CD4-positive, CD25-positive, alpha-beta regulatory T cell (primary cell): Measurements from ENCODE around the gene SMCO2. TPM values are rescaled to one million over a fixed set of nuclear protein-coding genes. Genes with fewer than 3 reads are reported as not detected.

Experiments
- ATAC-seq, 2 donors: fragments of 150-1000 bp; cut with Tn5 transposase; one replicate each; pipeline ENCODE4 v1.10.0; 2021; ENCODE audit warnings: low read depth in 2 of 2, moderate number of reproducible peaks in 2 of 2, moderate library complexity in 1 of 2
- DNase-seq, 3 donors: peaks; one replicate each; pipeline versions ENCODE4 v3.0.0 to v3.0.0-alpha.2; 2012 to 2022; ENCODE audit warnings: mixed read lengths in 1 of 3
- H3K27ac ChIP-seq: one replicate; pipeline ENCODE4 v1.7.0; 2013; ENCODE audit warnings: mild to moderate bottlenecking, low read length; ENCODE audit not compliant: insufficient read depth, poor library complexity, severe bottlenecking
- H3K27me3 ChIP-seq: one replicate; pipeline ENCODE4 v1.7.0; 2013; ENCODE audit warnings: low read length; ENCODE audit not compliant: control insufficient read depth, insufficient read depth
- H3K36me3 ChIP-seq: one replicate; pipeline ENCODE4 v1.7.0; 2013; ENCODE audit warnings: mild to moderate bottlenecking, low read length, moderate library complexity; ENCODE audit not compliant: control insufficient read depth, insufficient read depth
- H3K4me1 ChIP-seq: 2 replicates; pipeline ENCODE4 v1.7.0; 2013; ENCODE audit warnings: mild to moderate bottlenecking, low read length; ENCODE audit not compliant: insufficient read depth, control insufficient read depth, poor library complexity, severe bottlenecking
- H3K4me3 ChIP-seq: one replicate; pipeline ENCODE4 v1.7.0; 2013; ENCODE audit warnings: low read depth, mild to moderate bottlenecking, low read length, moderate library complexity
- H3K9me3 ChIP-seq, 2 experiments: 1 replicate in 1 of 2; 2 replicates in 1 of 2; pipeline ENCODE4 v1.7.0; 2013; ENCODE audit warnings: low read length in 2 of 2, mild to moderate bottlenecking in 1 of 2, moderate library complexity in 1 of 2; ENCODE audit not compliant: control insufficient read depth in 2 of 2
- H3K27ac Mint-ChIP-seq, 3 donors: one replicate each; pipeline ENCODE4 v1.8.0; 2020 to 2022; ENCODE audit warnings: mild to moderate bottlenecking in 3 of 3, mixed read lengths in 3 of 3, moderate library complexity in 2 of 3
- H3K27me3 Mint-ChIP-seq: one replicate; pipeline ENCODE4 v1.8.0; 2022; ENCODE audit warnings: mild to moderate bottlenecking, mixed read lengths
- H3K36me3 Mint-ChIP-seq: one replicate; pipeline ENCODE4 v1.8.0; 2020; ENCODE audit warnings: mixed read lengths
- H3K4me1 Mint-ChIP-seq, 4 donors: one replicate each; pipeline ENCODE4 v1.8.0; 2020 to 2022; ENCODE audit warnings: mixed read lengths in 4 of 4, mild to moderate bottlenecking in 1 of 4
- H3K4me3 Mint-ChIP-seq, 4 donors: one replicate each; pipeline ENCODE4 v1.8.0; 2020 to 2022; ENCODE audit warnings: mild to moderate bottlenecking in 4 of 4, mixed read lengths in 4 of 4, moderate library complexity in 3 of 4
- H3K9me3 Mint-ChIP-seq, 7 donors: one replicate each; pipeline ENCODE4 v1.8.0; 2020 to 2022; ENCODE audit warnings: mixed read lengths in 7 of 7, mild to moderate bottlenecking in 3 of 7, moderate library complexity in 2 of 7
- polyA plus RNA-seq, 4 donors: library from polyadenylated mRNA; unstranded; fragments of 300-500 nt; fragmentation: Illumina TruSeq; gene quantifications; one replicate each; pipeline ENCODE4 v1.2.3, GENCODE V29; 2021
- total RNA-seq: library from RNA; stranded (reverse); gene quantifications from one replicate; pipeline ENCODE4 v1.2.3, GENCODE V29; 2022

Gene SMCO2
- total and polyA plus RNA-seq, 5 donors from 2014 or later = not detected

- no peak overlapping the region for H3K4me3 Mint-ChIP-seq
- H3K9me3 Mint-ChIP-seq = peaks cover 0 to 4% (median 0%) of the 10 kb centered on the region in 7 donors
- ATAC-seq (no peak), DNase-seq (no peak)
- H3K27me3 Mint-ChIP-seq = peaks cover 22% of the 10 kb centered on the region
- peaks cover 0 to 6% (median 4%) of the 10 kb centered on the region in 4 donors for H3K4me1 Mint-ChIP-seq
- no peaks in the 10 kb centered on the region for H3K4me1 ChIP-seq
- no peaks in the 10 kb centered on the region for H3K36me3 Mint-ChIP-seq
- peaks cover 2% of the 10 kb centered on the region for H3K27me3 ChIP-seq
- H3K4me3 ChIP-seq = no peak overlapping the region
- no peak overlapping the region for H3K27ac ChIP-seq
- H3K27ac Mint-ChIP-seq = no peak overlapping the region
- H3K9me3 ChIP-seq = no peaks in the 10 kb centered on the region
- no peaks in the 10 kb centered on the region for H3K36me3 ChIP-seq
These were observed 9.1 kb downstream of the SMCO2 start for GRCh38 chr12:27455589-27455988.

DNA sequence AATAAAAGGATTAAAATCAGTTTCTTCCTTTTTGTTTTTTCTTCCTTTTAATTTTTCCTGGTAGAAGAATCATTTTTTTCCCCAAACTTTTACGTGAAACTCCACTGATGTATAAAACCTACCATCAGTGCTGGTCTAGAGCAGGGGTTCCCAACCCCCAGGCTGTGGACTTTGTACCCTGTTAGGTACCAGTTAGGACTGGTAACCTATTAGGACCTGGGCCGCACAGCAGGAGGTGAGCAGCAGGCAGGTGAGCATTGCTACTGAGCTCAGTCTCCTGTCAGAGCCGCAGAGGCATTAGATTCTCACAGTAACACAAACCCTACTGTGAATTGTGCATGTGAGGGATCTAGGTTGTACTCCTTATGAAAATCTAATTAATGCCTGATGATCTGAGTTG, 10.1 kb downstream of the SMCO2 start:
- H3K27ac Mint-ChIP-seq = no peak overlapping the region
- Histone ChIP-seq H3K4me3 (no peak overlapping the region), H3K9me3 (no peaks in the 10 kb centered on the region), H3K27ac (no peak overlapping the region), H3K27me3 (peaks cover 3% of the 10 kb centered on the region), H3K4me1 (no peaks in the 10 kb centered on the region), H3K36me3 (no peaks in the 10 kb centered on the region)
- DNase-seq (no peak), ATAC-seq (no peak)
- H3K4me1 Mint-ChIP-seq = peaks cover 2 to 7% (median 4%) of the 10 kb centered on the region in 4 donors
- H3K27me3 Mint-ChIP-seq = peaks cover 26% of the 10 kb centered on the region
- peaks cover 0 to 4% (median 0%) of the 10 kb centered on the region in 7 donors for H3K9me3 Mint-ChIP-seq
- H3K36me3 Mint-ChIP-seq = no peaks in the 10 kb centered on the region
- H3K4me3 Mint-ChIP-seq = peak overlapping the region in 1 of 4 donors; percentile 82

- H3K36me3 ChIP-seq = no peaks in the 10 kb centered on the region
- Mint-ChIP-seq H3K9me3 (peaks cover 0 to 4% (median 0%) of the 10 kb centered on the region in 7 donors), H3K36me3 (no peaks in the 10 kb centered on the region), H3K27ac (no peak overlapping the region), H3K4me1 (peaks cover 2 to 15% (median 6%) of the 10 kb centered on the region in 4 donors), H3K27me3 (peaks cover 33% of the 10 kb centered on the region), H3K4me3 (no peak overlapping the region)
- ATAC-seq = no peak
- no peak overlapping the region for H3K27ac ChIP-seq
- peaks cover 8% of the 10 kb centered on the region for H3K4me1 ChIP-seq
- no peak overlapping the region for H3K4me3 ChIP-seq
- H3K27me3 ChIP-seq = peaks cover 7% of the 10 kb centered on the region
- no peaks in the 10 kb centered on the region for H3K9me3 ChIP-seq
- DNase-seq = peak in 1 of 3 donors; percentile 59
These were observed 14.0 kb downstream of the SMCO2 start for GRCh38 chr12:27460471-27460978.

- no peak for ATAC-seq
These were observed 15.7 kb downstream of the SMCO2 start for GRCh38 chr12:27462151-27462694.

GRCh38 chr12:27462851-27463250, 16.3 kb downstream of the SMCO2 start:
- DNase-seq (no peak), ATAC-seq (no peak)
- Histone ChIP-seq H3K36me3 (no peaks in the 10 kb centered on the region), H3K9me3 (no peaks in the 10 kb centered on the region), H3K4me3 (no peak overlapping the region), H3K27ac (no peak overlapping the region), H3K27me3 (peaks cover 7% of the 10 kb centered on the region), H3K4me1 (peaks cover 8% of the 10 kb centered on the region)
- Mint-ChIP-seq H3K27me3 (peaks cover 22% of the 10 kb centered on the region), H3K9me3 (peaks cover 0 to 3% (median 0%) of the 10 kb centered on the region in 7 donors), H3K36me3 (no peaks in the 10 kb centered on the region), H3K27ac (no peak overlapping the region), H3K4me3 (peak overlapping the region in 1 of 4 donors; percentile 35), H3K4me1 (peaks cover 2 to 15% (median 6%) of the 10 kb centered on the region in 4 donors)

More at GRCh38 chr12:27462151-27462694, 15.7 kb downstream of the SMCO2 start:
- no peaks in the 10 kb centered on the region for H3K36me3 ChIP-seq
- Mint-ChIP-seq H3K27me3 (peaks cover 26% of the 10 kb centered on the region), H3K4me1 (peaks cover 2 to 15% (median 6%) of the 10 kb centered on the region in 4 donors), H3K4me3 (no peak overlapping the region), H3K27ac (peak overlapping the region in 1 of 3 donors; percentile 23), H3K9me3 (peaks cover 0 to 3% (median 0%) of the 10 kb centered on the region in 7 donors), H3K36me3 (no peaks in the 10 kb centered on the region)
- no peak overlapping the region for H3K27ac ChIP-seq
- no peak overlapping the region for H3K4me3 ChIP-seq
- peaks cover 8% of the 10 kb centered on the region for H3K4me1 ChIP-seq
- peaks cover 7% of the 10 kb centered on the region for H3K27me3 ChIP-seq
- DNase-seq = peak in 1 of 3 donors; percentile 20
- no peaks in the 10 kb centered on the region for H3K9me3 ChIP-seq

GRCh38 chr12:27463511-27464219, 17.1 kb downstream of the SMCO2 start:
- peaks cover 0 to 3% (median 0%) of the 10 kb centered on the region in 7 donors for H3K9me3 Mint-ChIP-seq
- H3K4me3 Mint-ChIP-seq = no peak overlapping the region
- H3K27me3 Mint-ChIP-seq = peaks cover 22% of the 10 kb centered on the region
- DNase-seq (no peak), ATAC-seq (no peak)
- Histone ChIP-seq H3K9me3 (no peaks in the 10 kb centered on the region), H3K27me3 (peaks cover 7% of the 10 kb centered on the region), H3K36me3 (no peaks in the 10 kb centered on the region), H3K27ac (no peak overlapping the region), H3K4me3 (no peak overlapping the region), H3K4me1 (peaks cover 8% of the 10 kb centered on the region)
- H3K4me1 Mint-ChIP-seq = peaks cover 2 to 15% (median 6%) of the 10 kb centered on the region in 4 donors
- H3K27ac Mint-ChIP-seq = no peak overlapping the region
- no peaks in the 10 kb centered on the region for H3K36me3 Mint-ChIP-seq

- no peak overlapping the region for H3K4me3 Mint-ChIP-seq
- no peaks in the 10 kb centered on the region for H3K36me3 ChIP-seq
- H3K36me3 Mint-ChIP-seq = no peaks in the 10 kb centered on the region
- peaks cover 0 to 3% (median 0%) of the 10 kb centered on the region in 7 donors for H3K9me3 Mint-ChIP-seq
- H3K27ac ChIP-seq = no peak overlapping the region
- H3K27ac Mint-ChIP-seq = no peak overlapping the region
- peaks cover 6% of the 10 kb centered on the region for H3K27me3 ChIP-seq
- no peaks in the 10 kb centered on the region for H3K9me3 ChIP-seq
- H3K4me1 Mint-ChIP-seq = peaks cover 2 to 15% (median 6%) of the 10 kb centered on the region in 4 donors
- ATAC-seq = no peak
- DNase-seq = no peak
- H3K4me3 ChIP-seq = no peak overlapping the region
- H3K27me3 Mint-ChIP-seq = peaks cover 22% of the 10 kb centered on the region
- H3K4me1 ChIP-seq = peaks cover 8% of the 10 kb centered on the region
These were observed 17.7 kb downstream of the SMCO2 start for GRCh38 chr12:27464220-27464554.
